Upper lobe of right lung (tissue), 1 donor: ENCODE data around the gene MFSD8. TPM values are rescaled to one million over a fixed set of nuclear protein-coding genes. Genes with fewer than 3 reads are reported as not detected.
A peak's percentile ranks its signal among the peaks of the same experiment; 100 is the strongest.
"Not testable (repeated sequence)": the region's sequence is repeated elsewhere in the genome, so short reads cannot be mapped to it uniquely, and the experiment has no call there.

Experiments used
- ATAC-seq: fragments of 200-7000 bp; cut with Tn5 transposase; one replicate; pipeline ENCODE4 v1.9.1; 2020; ENCODE audit warnings: mild to moderate bottlenecking, moderate library complexity
- DNase-seq: peaks from one replicate; pipeline ENCODE4 v3.0.0-alpha.2; 2020
- H3K27ac ChIP-seq: fragments of 200-600 bp; one replicate; pipeline ENCODE4 v1.8.0; 2022
- H3K27me3 ChIP-seq: fragments of 200-600 bp; one replicate; pipeline ENCODE4 v1.8.0; 2022; ENCODE audit warnings: mild to moderate bottlenecking
- H3K36me3 ChIP-seq: fragments of 200-600 bp; one replicate; pipeline ENCODE4 v1.8.0; 2022
- H3K4me1 ChIP-seq: fragments of 200-600 bp; one replicate; pipeline ENCODE4 v1.8.0; 2022
- H3K4me3 ChIP-seq: fragments of 200-600 bp; one replicate; pipeline ENCODE4 v1.8.0; 2022; ENCODE audit warnings: mild to moderate bottlenecking
- H3K9me3 ChIP-seq: fragments of 200-600 bp; one replicate; pipeline ENCODE4 v1.8.0; 2022
- CTCF ChIP-seq: fragments of 200-600 bp; IDR thresholded peaks from one replicate; pipeline ENCODE4 v1.8.0; 2022; ENCODE audit warnings: antibody characterized with exemption
- intact Hi-C: fragments of 100-400 bp; cut with DNase I; formaldehyde crosslinking; loops from one replicate; pipeline ENCODE4 v1.11.0; 2022
- total RNA-seq: library from RNA; stranded (reverse); fragmentation: NEBNext Ultra II Directional; extraction: Animal tissue kit (Norgen Biotek cat#: 25700); gene quantifications from one replicate; pipeline ENCODE4 v1.2.1, GENCODE V29; 2021
- donor health status: DM: no; HTN: yes; CAD: no; lungs with severe emphysema.

MFSD8 gene
- total RNA-seq, 1 donor from 2014 or later: 27.8 TPM

GRCh38 chr4:127975121-127975770 lies 10.3 kb upstream of the MFSD8 start:
- H3K36me3 ChIP-seq: no peaks in the 10 kb centered on the region
- TF ChIP-seq CTCF: no peak
- intact Hi-C loops: no loop called here
- no peaks in the 10 kb centered on the region for H3K27me3 ChIP-seq
- H3K4me1 ChIP-seq: no peaks in the 10 kb centered on the region
- no peaks in the 10 kb centered on the region for H3K9me3 ChIP-seq
- no peak overlapping the region for H3K4me3 ChIP-seq
- H3K27ac ChIP-seq: no peak overlapping the region
- DNase-seq (no peak), ATAC-seq (no peak)

- H3K27me3 ChIP-seq, DNase-seq, H3K4me1 ChIP-seq, H3K36me3 ChIP-seq, H3K27ac ChIP-seq, ATAC-seq, H3K4me3 ChIP-seq, H3K9me3 ChIP-seq, intact Hi-C loops: not testable (repeated sequence)
Observed at GRCh38 chr4:127970925-127971324, 6.0 kb upstream of the MFSD8 start.

- Histone ChIP-seq H3K4me3 (no peak overlapping the region), H3K36me3 (no peaks in the 10 kb centered on the region), H3K27ac (no peak overlapping the region), H3K27me3 (no peaks in the 10 kb centered on the region), H3K9me3 (no peaks in the 10 kb centered on the region), H3K4me1 (peaks cover 4% of the 10 kb centered on the region)
- DNase-seq (no peak), ATAC-seq (no peak)
- no peak for TF ChIP-seq CTCF
- intact Hi-C loops: no loop called here
Observed at GRCh38 chr4:127968586-127968985, 3.6 kb upstream of the MFSD8 start.

GRCh38 chr4:127967141-127967775 lies 2.3 kb upstream of the MFSD8 start:
- Histone ChIP-seq H3K4me1 (peaks cover 4% of the 10 kb centered on the region), H3K4me3 (no peak overlapping the region), H3K36me3 (no peaks in the 10 kb centered on the region), H3K27me3 (no peaks in the 10 kb centered on the region), H3K27ac (no peak overlapping the region), H3K9me3 (no peaks in the 10 kb centered on the region)
- intact Hi-C loops: no loop called here
- TF ChIP-seq CTCF: no peak
- DNase-seq (no peak), ATAC-seq (no peak)

GRCh38 chr4:127965803-127966175 lies 816 bp upstream of the MFSD8 start:
- Histone ChIP-seq H3K4me3 (peak overlapping the region; percentile 97), H3K9me3 (no peaks in the 10 kb centered on the region), H3K27me3 (no peaks in the 10 kb centered on the region), H3K36me3 (no peaks in the 10 kb centered on the region), H3K27ac (peak overlapping the region; percentile 95), H3K4me1 (peaks cover 4% of the 10 kb centered on the region)
- intact Hi-C loops: no loop called here
- peak; percentile 40 for ATAC-seq
- TF ChIP-seq CTCF: no peak
- peak; percentile 82 for DNase-seq

GRCh38 chr4:127964426-127965061 lies 429 bp downstream of the MFSD8 start:
- intact Hi-C loops, H3K9me3 ChIP-seq, H3K4me1 ChIP-seq, H3K36me3 ChIP-seq, DNase-seq, H3K27me3 ChIP-seq: not testable (repeated sequence)
- peak; percentile 38 for ATAC-seq
- H3K4me3 ChIP-seq: peak overlapping the region; percentile 97
- H3K27ac ChIP-seq: peak overlapping the region; percentile 95

- H3K27me3 ChIP-seq, intact Hi-C loops, DNase-seq, ATAC-seq, H3K36me3 ChIP-seq, H3K9me3 ChIP-seq, H3K4me1 ChIP-seq: not testable (repeated sequence)
- Histone ChIP-seq H3K4me3 (peak overlapping the region; percentile 97), H3K27ac (peak overlapping the region; percentile 95)
Observed at GRCh38 chr4:127963633-127964398, 1.2 kb downstream of the MFSD8 start.
